Stimulated activated CD8-positive, alpha-beta memory T cell treated with anti-CD3 and anti-CD28 coated beads, Interleukin-7, amount 100 ng/mL, for 4 hours (primary cell): ENCODE results near the gene STPG4.
A peak's percentile ranks its signal among the peaks of the same experiment; 100 is the strongest.

Source experiments
- DNase-seq, 2 donors: peaks; one replicate each; pipeline ENCODE4 v3.0.0-alpha.2; 2020; ENCODE audit warnings: low read depth in 2 of 2

The STPG4 gene

DNA sequence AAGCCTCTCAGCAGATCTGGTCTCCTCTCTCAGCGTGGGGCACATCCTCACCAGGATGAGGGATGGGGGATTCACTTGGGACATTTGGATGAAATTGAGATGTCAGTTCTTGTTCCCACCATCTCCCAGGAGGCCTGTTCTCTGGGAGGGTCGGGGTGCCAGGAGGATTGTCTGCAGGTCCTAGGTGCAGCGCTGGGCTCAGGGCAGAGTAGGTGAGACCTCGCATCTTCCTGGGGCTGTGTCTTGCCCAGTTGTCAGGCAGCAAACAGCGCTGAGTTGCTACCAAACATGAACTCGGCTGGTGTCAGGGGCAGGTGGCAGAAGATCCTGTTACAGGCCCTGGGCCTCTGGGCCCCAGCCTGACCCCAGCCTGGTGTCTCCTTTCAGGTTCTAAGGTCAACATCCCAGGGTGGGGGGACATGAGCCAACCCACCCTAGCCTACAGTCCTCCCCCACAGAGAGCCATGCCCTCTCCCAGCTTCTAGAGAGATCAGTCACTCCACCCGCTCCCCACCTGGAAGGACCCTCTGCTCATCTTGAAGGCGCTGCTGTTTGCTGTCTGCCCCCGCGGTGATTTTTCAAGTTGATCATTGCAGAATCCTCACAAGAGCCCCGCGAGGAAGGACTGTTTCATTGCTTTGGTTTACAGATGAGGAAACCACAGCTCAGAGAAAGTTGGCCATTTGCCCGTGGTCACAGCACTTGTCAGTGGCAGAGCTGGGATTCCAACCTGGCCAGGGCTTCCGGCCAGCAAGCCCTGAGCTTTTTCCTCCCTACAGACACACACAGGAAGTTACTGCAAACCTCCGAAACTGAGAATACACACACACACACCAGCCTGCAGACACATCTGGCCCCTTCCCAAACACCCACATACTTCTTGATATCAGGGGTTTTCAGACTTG, 83.9 kb downstream of the STPG4 start:
- peak in 1 of 2 donors; percentile 30 for DNase-seq

DNA sequence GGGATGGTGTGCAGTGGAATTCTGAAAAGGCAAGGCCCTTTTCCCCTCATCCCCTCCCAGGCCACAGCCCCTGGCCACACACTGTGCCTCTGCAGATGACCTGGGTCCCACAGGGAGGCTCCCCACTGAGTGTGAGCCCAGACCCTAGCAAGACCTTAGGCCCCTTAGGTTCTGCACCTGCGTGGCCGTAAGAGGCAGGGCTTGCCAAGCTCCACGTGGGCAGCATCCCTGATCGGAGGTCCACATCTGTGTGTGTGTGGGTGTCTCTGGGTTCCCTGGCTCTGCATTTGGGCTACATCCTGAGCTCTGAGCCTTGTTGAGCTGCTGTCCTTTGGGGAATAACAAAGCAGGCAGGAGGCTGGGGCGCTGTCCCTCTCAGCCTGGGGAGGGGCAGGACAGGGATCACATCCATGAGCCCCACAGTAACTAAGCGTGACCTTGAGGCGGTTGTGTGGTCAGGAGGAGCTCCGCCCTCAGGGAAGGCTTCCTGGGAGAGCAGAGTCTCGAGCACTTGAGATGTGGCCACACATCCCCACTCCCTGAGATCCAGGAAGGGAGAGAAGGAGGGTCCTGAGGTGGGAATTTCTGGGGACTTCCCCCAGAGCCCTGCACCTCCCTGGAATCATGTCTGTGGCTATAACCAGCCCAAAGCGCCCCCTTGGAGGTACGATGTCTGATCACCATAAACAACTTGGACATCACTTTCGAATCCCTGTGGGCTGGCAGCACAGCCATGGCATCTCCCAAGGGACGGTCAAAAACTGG, 84.8 kb downstream of the STPG4 start:
- no peak for DNase-seq

DNA sequence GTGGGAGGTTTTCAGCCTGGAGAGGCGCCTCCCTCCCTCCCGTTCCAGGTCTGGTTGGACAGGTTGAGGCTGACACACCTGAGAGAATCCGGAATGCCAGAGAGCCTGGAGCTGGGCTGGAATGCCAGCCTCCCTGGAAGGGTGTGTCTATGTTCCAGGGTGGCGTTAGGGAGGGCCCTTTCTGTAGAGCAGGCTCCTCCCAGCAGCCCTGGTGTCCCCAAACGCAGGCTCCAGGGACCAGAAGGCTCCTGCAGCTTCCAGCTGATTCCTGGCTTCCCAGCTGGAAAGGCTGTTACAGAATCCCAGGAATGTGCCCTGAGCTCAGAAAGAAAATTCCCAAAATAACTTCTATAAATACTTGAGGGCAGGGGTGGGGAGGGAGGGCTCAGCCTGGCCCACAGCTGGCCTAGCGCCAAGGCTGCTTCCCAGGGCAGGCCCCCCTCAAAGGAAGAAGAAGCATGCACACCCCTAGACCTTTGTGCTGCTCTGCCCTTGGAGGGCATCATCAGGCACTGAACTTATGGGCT, 85.4 kb downstream of the STPG4 start:
- DNase-seq, result no peak

DNA sequence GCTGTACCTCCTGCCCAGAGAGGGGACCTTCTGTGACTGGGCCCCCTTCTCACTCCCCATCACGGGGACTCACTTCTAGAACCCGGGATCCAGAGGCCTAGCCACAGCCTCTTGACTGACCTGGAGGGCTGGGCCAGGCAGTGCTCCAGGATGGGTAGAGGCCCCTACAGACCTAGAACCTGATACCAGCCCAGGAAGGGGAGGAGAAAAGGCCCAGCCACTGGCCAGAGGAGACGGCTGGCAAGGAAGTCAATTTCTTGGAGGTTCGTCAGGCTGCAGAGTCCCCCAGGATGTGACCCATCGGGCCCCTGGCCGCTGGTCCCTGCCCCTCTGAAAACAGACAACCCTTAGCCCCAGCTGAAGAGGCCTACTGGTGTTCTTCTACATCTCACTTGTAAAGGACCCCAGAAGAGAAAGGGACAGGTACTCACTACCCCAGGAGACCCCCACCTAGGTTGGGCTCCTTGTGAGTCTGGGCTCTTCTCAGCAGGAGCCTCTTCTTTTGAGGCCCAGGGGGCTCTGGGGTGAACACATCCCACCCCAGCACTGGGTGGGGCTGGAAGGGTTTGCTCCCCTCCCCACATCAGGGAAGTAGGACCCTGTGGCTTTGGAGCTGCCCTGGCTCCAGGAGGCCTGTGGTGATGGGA, 86.0 kb downstream of the STPG4 start:
- DNase-seq, result no peak

DNA sequence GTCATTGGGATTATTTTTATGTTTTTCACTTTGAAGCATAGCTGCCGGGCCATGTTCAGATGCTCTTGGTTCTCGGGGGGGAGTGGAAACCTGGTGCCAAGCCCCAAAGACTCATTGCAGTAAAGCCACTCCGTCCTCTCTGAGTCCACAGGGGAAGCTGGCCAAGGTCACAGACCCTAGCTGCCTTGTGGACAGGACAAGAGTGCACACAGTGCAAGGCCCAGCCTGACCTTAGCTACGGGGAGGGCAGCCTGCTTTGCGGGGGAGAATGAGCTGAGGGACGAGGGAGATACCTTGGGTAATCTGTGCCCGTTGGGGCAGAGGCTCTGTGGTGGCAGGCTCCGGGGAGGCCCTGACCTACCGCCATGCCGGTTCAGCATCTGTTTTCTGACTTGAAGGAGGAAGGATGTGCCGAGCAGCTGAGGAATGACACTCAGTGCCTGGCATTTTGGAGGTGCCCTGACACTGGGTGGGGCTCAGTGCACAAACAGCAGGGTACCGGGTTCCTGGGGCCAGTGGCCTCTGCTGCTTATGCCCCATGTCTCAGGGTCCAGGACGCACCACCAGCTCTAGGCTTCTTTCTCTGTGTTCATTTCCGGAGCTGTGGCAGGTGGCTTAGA, 87.2 kb downstream of the STPG4 start:
- no peak for DNase-seq

DNA sequence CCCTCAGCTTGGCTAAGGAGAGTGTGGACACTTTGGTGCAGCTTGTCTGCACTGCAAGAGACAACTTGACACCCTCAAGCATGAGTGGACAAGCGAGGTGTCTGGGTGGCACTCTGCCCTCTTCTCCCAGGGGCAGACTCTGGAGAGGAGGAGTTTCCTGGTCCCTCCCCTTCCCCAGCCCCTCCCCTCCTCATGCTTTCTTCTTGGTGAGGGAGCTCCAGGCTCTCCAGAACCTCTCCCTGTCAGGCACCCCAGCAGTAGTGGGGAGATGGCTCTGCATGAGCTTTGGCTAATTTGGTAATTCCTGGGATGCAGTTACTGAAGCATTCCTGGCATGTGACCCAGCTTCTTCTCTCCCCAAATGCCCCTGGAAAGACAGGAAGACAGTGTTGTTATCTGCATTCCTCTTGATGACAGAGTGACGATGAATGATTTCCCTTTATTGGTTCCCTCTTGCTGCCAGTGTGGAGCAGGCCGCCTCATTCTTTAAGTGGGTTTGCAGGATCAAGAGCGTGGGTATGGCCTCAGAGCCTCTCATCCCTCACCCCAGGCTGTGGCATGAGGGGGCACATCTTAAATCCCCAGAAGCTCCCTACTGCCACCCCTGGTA, 89.2 kb downstream of the STPG4 start:
- no peak for DNase-seq

DNA sequence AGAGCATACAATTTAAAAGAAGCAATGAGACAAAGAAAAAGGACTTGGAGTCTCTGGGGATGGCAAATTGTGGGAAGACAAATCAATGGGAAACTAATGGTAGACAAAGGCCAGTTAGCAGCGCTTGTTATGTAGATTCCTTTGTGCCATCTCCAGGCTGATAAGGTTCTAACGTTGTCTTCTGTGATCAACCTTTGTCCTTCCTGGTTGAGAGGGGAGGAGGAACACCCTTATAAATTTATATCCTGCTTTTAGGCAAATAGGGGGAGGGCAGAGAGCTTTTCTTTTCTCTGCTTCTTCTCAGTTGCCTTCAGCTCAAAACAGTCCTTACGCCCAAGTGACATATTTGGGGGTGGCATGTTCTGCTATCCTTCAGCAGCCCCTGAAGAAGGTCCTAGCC, 89.8 kb downstream of the STPG4 start:
- no peak for DNase-seq

DNA sequence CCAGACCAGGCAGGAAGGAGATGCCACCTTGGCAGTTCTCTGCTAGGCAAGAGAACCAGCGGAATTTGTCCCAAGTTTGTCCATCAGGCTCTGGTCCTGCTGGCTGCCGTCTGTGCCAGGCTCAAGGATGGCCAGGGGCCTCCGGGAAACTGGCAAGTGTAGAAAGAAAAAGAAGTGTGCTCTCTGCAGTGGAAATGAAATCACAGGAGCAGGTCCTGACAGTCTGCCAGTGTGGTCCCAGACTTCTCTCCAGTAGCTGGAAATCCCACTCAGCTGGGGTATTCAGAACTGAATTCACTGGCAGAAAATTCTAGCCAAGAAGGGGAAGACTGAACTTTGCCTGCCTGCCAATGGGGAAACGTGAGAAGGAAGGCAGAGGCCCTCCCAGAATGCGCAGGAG, 91.0 kb downstream of the STPG4 start:
- no peak for DNase-seq

DNA sequence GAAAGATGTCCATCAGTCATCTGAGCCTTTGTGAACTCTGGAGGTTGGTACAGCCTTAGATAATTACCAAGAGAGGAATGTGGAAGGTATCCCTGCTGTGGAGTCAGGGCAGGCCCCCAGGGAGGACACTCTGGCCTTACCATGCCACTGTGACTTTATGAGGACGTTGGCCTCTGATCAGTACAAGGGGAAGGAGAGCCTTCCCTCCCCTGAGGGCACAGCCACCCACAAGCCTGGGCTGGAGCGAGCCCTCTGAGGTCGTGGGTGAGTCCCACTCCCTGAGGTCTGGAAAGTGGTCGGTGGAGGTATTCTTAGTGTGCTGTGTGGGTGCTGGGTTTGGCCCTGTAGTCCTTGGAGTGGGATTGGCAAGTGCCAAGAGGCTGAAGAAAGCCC, 91.6 kb downstream of the STPG4 start:
- no peak for DNase-seq

DNA sequence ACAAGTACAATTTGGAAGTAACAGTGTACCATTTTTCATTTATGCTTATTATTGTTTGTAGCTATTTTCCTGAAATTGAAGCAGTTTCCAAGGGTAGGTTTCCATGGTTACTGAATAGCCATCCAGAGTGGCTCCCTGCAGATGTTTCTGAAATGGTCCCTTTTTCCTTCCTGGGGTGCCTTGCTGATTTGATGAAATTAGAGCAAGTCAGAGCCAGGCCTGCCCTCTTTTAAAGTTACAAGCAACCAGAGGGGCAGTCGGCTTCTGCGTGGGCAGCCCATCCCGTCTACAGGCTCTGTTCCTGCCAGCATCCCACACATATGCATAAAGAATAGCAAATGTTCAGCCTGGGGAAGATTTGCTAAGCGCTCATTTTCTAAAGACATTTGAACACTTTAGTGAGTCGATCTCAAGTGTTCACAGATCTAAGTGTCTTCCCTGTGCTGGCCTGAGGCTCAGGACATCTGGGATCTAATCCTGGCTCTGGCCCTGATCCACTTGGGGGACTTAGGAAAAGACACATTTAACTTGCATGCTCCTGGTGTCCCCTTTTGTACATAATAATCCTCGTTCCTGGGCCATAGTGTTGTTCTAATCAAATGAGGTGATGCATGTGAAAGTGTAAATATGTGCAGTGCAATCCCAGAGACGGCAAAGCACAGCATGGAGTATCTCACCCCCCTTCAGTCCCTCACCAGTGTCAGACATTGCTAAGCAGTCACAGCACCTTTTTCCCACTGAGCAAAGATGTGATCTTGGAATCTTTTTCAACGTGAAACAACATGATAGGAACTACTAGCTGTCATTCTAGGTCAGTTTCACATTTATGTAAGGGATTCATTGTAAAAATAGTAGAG, 92.2 kb downstream of the STPG4 start:
- DNase-seq, result no peak

DNA sequence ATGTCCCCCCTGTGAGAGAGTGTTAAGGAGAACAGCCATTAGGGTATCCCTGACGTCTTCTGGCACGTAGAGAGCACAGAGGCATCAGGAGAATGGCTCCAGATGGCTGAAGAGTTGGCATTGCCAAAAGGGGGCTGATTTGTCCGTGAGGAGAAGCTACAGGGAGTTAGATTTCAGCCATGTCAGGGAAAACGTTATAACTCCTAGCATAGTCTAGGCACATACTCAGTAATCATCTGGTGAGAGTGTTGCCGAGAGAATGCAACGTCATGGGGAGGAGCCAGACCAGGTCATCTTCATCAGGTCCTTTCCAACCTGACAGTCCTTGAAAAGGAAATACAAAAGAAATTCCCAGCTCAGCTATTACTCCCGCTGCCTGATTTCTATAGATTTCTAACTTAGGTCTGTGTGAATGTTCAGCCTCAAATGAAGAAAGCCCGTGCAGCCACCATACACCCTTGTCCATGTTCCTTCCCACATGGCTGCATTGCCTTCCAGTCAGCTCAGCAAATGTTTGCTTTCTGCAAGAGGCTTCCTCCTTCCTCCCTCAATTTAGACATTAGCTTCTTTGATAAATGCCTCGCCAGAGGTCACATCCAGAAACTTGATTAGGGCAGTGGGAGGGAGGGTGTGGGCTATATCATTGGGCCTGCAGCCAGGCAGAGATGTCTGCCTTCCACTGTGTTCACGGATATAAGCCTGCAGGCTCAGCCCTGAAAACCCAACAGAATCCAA, 93.0 kb downstream of the STPG4 start:
- no peak for DNase-seq

DNA sequence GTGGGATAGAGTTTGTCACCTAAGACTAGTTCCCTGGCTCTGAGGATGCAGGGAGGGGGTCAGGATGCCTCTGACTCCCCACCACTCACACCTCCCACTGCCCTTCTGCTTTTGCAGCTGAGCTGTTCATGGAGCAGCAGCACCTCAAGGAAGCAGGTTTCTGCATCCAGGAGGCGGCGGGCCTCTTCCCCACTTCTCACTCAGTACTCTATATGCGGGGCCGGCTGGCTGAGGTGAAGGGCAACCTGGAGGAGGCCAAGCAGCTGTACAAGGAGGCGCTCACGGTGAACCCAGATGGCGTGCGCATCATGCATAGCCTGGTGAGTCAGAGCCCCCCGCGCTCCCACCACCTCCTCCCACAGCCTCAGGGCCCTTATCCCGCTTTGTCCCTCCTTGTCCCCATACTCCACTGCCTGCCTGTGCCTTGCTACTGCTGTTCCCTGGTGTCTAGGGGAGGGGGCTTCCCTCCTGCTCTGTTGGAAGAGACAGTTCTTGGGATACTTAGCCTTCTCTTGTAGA, 94.4 kb downstream of the STPG4 start:
- no peak for DNase-seq

DNA sequence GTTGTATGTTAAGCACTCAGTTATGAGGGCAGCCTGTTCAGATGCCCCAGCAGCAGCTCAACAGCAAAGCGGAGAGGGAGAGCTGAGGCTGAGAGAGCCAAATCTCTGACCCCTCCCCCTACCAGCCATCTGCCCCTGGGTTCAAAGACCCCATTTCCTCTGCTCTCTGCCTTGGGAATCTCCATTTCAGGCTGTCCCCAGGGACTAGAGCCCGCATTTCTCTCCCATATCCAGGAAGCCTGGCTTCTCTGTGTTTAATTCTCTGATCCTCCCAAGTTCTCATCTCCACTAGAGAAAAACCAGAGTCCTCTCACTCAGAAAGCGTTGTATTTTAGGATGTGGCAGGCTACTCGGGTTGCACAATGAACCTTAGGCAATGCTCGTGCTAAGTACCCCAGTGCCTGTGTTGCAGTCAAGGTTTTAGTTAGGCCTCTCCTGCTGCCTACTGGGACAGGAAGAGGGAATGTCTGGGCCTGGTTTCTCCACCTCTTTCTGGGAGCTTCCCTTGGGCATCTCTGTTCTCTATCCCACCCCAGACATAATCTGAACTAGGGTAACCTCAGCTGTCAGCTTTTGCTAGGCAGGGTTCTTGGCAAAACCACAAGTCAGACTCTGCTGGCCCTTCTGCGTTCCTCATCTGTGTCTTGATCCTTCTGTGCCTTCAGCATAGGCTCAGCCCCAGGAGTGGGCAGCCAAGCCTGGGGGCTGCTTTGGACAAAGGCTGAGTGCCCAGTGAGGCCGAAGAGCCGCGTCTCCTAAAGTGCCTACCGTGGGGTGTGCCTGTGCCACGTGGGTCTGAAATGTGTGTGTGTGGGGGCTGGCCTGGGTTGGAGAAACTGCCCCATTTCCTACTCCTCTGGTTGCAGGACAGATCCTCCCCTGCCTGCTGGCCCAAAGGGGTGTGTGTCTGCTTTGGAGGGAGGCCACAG, 96.8 kb downstream of the STPG4 start:
- DNase-seq, result no peak

DNA sequence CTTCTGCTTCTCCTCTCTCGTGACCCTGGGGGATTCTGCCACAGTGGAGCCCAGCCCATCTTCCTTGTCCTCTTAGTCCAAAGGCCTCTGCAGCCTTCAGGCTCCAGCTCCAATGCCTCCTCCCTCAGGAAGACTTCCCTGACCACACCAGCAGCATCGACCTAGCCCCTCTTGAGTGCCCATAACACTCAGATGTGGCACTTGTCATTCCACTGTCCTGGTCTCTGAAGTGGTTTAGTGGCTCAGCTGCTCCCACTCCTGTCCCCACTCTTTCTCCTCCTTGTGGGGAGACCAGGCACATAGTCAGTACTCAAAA, 97.5 kb downstream of the STPG4 start:
- DNase-seq, result no peak

DNA sequence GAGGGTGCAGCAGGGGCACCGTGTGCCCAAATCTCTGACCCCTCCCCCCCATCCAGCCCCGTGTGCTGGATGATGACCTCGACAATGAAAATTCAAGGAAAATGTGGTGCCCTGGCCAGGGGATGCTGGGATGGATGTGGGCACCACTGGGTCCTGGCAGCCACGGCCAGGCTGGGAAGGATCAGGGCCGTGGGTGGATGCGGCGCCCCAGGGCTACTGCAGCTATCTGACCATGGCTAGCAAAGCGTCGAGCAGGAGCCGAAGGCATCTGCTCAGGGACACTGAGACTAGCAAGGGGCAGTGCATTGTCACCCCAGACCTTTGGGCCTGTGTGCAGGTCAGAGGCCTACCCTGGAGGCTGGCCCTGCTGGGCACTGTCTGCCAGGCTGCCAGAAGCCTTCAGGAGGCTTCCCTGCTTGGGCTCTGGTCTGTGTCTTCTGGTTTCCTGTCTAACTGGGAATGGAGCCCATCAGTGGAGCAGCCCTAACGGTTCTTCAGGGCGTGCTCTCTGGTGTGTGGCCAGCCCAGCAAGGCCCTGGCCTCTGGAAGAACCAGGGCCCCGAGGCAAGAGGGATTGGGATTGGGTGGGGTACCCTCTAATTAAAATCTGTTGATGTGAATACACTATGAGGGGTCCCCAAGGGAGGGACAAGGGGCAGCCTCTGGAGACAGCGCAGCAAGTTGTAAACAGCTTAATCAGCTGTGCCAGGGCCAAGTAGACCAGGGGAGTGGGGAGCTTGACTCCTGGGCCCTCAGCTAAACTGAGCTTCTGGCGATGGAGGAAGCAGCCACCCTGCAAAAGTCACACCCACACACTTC, 98.0 kb downstream of the STPG4 start:
- DNase-seq, result no peak

DNA sequence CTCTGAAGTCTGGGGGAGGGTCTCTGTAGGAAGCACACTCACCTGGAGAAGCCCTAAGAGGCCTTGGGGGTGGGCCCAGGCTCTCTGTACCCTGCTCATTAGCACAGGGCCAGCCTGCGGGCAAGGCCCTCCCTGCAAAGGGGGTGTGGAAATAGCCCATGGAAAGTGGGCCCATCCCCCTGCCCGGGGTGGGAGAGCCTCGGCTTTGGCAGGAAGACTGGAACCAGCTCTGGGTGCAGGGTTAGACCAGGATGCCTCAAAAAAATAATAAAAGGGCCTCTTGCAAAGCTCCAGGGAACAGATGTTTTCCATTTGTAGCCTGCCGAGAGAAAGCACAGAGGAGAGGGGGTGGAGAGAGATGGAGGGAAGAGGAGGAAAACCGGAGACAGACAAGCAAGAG, 98.7 kb downstream of the STPG4 start:
- DNase-seq, result no peak

DNA sequence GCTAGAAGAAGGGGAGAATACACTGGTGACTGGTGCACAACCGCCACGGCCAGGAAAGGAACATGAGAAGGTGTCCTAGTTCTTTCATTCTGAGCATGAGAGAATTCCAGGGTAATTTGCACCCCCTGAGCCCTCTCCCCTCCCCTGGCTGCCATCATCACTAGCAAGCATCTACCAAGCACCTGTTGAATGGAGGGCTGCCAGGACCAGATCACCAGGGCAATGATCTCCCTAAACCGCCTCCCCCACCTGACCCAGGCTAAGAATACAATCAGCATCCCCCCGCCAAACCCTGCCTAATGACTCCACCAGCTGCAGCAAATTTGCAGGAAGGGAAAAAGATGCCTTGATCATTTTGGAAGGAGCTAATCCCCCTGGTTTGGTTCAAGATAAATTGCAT, 100.2 kb downstream of the STPG4 start:
- no peak for DNase-seq

DNA sequence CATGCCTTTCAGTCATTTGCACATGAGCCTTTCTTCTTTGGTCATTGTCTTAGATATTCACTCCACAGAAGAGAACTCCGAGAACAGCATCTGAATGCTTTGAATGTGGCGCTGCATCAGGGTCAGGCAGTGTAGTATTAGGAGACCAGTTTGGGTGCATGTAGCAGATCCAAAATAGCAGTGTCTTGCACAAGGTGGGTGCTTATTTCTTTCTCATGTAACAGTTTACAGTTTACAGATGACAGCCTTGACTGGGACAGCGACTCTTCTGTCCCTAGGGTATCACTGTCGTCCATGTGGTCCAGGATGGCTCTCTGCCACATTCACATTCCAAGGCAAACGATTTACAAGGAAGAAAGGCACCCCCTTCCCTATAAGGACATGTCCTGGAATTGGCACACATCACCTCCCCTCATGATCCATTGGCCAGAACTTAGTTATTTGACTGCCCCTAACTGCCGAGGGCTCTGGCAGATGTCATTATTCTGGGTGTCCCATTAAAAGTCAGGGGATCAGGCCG, 101.0 kb downstream of the STPG4 start:
- no peak for DNase-seq
